LHCN-M2 (cell line): ENCODE measurements around the gene AGXT2. TPM values are rescaled to one million over a fixed set of nuclear protein-coding genes. Genes with fewer than 3 reads are reported as not detected.
"Not testable (repeated sequence)": the region's sequence is repeated elsewhere in the genome, so short reads cannot be mapped to it uniquely, and the experiment has no call there.

Source experiments
- DNase-seq: peaks from one replicate; pipeline ENCODE4 v3.0.0-alpha.2; 2012; ENCODE audit warnings: low read depth
- total RNA-seq: library from RNA; depleted of rRNA; stranded (reverse); fragments of >200 nt; gene quantifications from 2 replicates; pipeline ENCODE4 v1.2.3, GENCODE V29; 2014

The AGXT2 gene
- total RNA-seq, 1 experiment from 2014 or later, result not detected

DNA sequence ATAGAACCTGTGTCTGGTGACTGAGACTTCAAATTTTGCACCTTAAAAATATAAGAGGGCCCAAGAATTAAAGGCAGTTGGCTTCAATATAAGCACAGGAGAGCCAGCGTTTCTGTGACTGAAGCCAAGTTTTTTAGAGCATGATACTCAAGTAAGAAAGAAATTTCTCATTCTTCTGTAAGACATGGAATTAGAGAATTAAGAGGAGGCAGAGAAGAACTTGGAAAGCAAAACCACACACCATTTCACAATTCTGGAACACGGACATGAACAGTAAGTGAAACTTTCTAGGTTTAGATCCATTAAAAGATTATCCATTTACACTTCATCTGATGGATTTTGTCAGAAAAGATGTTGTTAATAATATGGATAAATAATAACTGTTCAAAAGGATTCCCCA is 8.9 kb upstream of the AGXT2 start:
- DNase-seq, result no peak

GRCh38 chr5:35052838-35053237 is 5.1 kb upstream of the AGXT2 start:
- DNase-seq, result no peak

GRCh38 chr5:35050541-35051126 is 2.9 kb upstream of the AGXT2 start:
- no peak for DNase-seq

DNA sequence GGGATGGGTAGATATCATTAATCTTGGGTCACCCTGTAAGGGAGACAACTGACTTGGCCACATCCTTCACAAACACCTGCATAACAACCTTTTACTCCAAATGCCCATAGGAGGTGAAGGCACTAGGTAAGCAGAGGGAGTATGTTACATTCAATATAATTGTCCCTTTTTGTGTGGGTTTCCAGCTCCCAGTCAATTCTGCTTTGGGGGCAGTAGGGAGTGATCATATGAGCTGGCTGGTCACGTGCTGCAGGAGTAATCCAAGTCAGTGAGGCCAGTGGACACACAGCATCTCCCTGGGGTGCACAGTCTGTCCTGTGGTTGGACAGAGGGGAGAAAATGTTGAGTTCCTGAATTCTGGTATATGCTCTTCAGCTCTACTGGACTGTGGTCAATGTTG is 1.2 kb upstream of the AGXT2 start:
- no peak for DNase-seq

DNA sequence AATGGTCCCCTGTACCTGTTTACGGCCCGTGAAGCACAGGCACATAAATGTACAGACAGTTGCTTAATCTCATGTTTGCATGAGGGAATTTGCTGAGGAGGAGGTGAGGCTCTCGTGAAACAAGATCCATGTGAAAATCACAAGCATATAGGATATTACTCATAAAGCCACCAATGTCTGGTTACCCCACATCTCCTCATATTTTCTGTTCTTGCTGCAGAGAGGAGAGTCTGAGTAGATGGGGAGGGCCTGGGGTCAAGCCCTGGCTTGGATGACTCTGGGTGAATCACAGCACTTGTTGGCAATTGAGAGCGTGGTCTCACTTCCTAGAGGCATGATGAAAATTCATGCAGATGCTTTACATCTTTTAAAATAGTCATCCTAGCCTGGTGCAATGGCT is 975 bp downstream of the AGXT2 start:
- DNase-seq, result peak; percentile 91

GRCh38 chr5:35045280-35045679 is 2.5 kb downstream of the AGXT2 start:
- DNase-seq, result no peak

- DNase-seq, result no peak
Measured at GRCh38 chr5:35044649-35045048, 3.1 kb downstream of the AGXT2 start.

DNA sequence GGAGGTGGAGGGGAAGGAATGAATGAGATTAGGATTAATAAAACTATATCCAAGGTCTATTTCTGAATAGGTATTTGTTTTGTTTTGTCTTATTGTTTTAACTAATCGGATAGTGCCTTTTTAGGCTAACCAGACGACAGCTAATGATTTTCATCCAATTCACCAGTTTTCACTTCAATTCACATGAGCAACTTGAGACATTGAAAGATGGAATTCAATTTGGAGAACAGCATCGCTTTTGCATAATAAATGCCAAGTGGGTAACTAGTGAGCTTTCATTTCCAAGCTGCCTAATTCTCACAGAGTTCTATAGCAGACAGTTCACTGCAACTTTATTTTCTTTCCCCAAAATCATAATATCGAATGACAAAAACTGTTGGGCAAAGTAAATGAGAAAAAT is 5.0 kb downstream of the AGXT2 start:
- DNase-seq, result no peak

DNA sequence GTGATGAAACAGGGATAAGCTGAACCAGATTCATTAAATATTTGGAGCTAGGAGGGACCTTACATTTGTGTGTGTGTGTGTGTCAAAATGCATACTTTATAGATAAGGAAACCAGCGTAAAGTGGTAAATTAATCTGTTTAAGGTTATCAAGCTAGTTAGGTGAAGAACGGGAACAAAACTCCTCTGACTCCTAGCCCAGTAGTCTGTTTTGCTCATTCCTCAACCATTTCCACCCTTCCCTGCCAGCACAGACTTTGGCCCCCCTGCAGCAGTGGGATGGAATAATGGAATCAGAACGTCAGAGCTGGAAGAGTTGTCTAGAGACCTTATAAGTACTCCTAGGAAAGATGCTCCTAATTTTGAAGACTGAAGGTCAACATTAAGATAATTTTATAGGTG is 6.5 kb downstream of the AGXT2 start:
- DNase-seq, result no peak

DNA sequence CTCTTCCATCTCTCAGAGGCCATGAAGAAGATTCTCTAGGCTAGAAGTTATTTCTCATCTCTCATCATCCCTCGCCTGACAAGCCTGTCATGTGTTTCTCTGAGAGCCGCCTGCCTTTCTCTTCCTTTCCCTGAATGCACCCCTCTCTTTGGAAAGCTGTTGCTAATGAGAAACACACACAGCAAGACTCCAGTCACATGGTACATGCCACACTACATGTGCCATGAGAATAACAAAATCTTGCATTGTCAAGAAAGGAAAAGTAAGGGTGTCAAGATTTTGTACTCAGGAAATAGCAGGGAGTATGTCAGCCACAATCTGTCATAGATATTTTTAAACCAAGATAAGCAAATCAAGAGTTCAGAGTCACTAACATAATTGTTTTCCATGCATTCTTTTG is 8.9 kb downstream of the AGXT2 start:
- no peak for DNase-seq

DNA sequence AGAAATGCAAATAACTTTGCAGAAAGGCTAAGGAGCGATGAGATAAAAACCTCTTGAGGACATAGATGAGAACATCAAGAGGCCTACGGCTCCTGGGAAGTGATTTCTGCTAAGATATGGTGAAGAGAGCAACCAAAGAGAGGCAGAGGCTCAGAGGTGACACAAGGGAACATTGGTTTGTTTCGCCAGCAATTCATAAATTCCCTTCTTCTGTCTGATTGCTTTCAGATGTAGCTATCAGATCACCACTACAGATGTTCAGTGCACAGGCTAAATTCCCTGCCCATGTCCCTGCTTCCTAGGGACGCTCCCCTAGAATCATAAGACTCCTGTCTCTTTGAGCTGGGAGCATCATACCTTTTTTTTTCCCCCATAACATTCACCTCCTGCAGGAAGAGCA is 11.2 kb downstream of the AGXT2 start:
- DNase-seq, result no peak

- not testable (repeated sequence) for DNase-seq
Measured at GRCh38 chr5:35035929-35036328, 11.8 kb downstream of the AGXT2 start.

- DNase-seq, result no peak
Measured at GRCh38 chr5:35035271-35035670, 12.5 kb downstream of the AGXT2 start.

DNA sequence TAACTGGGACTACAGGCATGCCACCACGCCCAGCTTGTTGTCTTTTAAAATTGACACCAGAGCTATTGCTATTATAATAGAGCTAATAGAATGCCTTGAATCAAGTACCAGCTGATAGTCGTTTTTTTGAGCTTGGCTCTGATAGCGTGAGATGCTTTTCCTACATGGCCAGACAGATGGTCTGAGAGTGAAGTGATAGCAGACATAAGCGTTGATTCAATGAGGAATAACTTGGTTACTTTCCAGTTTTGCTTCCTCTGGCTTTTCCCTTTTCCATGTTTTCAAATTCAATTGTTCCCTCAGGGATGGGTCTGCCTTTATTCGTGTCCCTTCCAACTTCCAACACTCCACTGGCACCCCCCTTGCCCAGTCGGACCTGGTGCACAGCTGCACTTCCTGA is 15.4 kb downstream of the AGXT2 start:
- DNase-seq, result no peak

- DNase-seq, result no peak
Measured at GRCh38 chr5:35031276-35031675, 16.5 kb downstream of the AGXT2 start.

- no peak for DNase-seq
Measured at GRCh38 chr5:35030426-35031100, 17.2 kb downstream of the AGXT2 start.

DNA sequence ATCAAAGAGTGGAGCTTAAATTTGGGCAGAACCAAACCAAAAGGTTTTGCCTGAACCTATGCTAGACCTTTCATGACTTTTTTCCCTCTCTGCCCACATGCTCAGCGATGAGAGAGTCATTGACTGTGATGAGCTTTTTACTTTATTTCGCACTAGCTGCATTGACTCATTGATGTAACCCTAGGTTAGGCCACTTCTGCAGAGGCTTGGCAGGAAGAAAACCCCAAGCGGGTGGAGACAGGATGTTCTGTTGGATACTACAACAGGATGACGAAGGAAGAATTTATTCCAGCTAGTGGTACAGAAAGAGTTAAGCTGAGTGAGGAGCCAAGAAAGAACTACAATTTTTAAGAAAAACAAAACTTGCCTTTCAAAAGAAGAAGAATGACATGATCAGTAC is 18.4 kb downstream of the AGXT2 start:
- peak; percentile 32 for DNase-seq

GRCh38 chr5:35026941-35027340 is 20.8 kb downstream of the AGXT2 start:
- DNase-seq, result no peak

GRCh38 chr5:35026280-35026840 is 21.4 kb downstream of the AGXT2 start:
- DNase-seq, result no peak

DNA sequence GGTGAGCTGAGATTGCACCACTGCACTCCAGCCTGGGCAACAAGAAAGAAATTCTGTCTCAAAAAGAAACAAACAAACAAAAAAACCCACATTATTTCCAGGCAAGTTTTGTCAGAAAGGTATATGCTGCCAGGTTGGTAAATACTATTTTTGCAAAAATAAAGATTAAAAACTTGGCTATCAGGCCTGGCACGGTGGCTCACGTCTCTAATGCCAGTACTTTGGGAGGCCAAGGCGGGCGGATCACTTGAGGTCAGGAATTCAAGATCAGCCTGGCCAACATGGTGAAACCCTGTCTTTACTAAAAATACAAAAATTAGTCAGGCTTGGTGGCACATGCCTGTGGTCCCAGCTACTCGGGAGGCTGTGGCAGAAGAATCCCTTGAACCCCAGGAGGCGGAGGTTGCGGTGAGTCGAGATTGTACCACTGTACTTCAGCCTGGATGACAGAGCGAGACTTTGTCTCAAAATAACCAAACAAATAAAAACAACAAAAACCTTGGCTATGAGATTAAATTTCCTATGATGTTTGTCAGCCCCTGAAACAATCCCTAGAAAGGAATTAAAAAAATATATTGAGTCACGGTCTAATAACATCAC is 22.7 kb downstream of the AGXT2 start:
- DNase-seq, result peak; percentile 32

DNA sequence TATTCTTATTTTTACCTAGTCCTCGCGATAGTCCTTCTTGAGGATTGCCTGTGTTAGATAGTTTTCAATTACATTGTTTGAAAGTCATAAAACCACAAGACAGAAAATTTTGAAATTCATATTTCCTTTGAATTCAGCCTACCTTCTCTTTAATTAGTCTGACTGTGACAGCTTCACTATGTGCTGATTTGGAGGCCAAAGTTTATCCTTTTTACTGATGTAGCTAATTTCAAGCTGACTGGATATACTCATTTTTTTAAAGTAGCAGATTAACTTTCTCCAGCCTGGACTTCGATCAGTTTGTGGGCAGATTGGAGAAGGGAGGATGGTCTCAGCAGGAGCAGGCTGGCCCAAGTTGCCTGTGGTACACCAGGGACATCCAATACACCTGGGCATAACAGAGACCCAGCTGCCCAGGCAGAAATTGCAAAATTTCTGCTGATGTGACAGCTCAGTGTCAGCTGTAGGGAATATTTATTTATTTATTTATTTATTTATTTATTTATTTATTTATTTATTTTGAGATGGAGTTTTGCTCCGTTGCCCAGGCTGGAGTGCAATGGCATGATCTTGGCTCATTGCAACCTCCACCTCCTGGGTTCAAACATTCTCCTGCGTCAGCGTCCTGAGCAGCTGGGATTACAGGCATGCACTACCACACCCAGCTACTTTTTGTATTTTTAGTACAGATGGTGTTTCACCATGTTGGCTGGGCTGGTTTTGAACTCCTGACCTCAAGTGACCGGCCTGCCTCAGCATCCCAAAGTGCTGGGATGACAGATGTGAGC is 24.2 kb downstream of the AGXT2 start:
- no peak for DNase-seq
